ENCODE results near the gene TMEM151A. TPM values are rescaled to one million over a fixed set of nuclear protein-coding genes. Genes with fewer than 3 reads are reported as not detected.

Gene TMEM151A
- 0.31 TPM in 1 of 2 replicates, not detected in the other for total RNA-seq

GRCh38 chr11:66291706-66292542 is at the start of gene TMEM151A:
TSS of gene TMEM151A (plus strand) at chr11:66291894. CDS start at chr11:66292014, 120 bp downstream.

GRCh38 chr11:66268244-66268951 is 23.3 kb upstream of the TMEM151A start, which contains the start of gene RAB1B:
TSS of gene RAB1B (plus strand) at chr11:66268639. CDS start at chr11:66268680, 41 bp downstream.

GRCh38 chr11:66277471-66278362 is 14.0 kb upstream of the TMEM151A start, which contains the start of gene CNIH2:
TSS of gene CNIH2 (plus strand) at chr11:66278175. CDS start at chr11:66278457, 282 bp downstream.

GRCh38 chr11:66288671-66289547 is 2.8 kb upstream of the TMEM151A start, which contains the start of gene YIF1A:
TSS of gene YIF1A (minus strand) at chr11:66289143. CDS start at chr11:66288985, 158 bp downstream.

GRCh38 chr11:66316849-66317251 is 25.2 kb downstream of the TMEM151A start, which contains the start of gene CD248:
TSS of gene CD248 (minus strand) at chr11:66317044. CDS start at chr11:66317027, 17 bp downstream.

GRCh38 chr11:66336234-66337102 is 44.8 kb downstream of the TMEM151A start, which contains the start of gene RIN1:
TSS of gene RIN1 (minus strand) at chr11:66336434. CDS start at chr11:66336402, 32 bp downstream.

GRCh38 chr11:66344550-66345315 is 53.0 kb downstream of the TMEM151A start, which contains the start of gene BRMS1:
TSS of gene BRMS1 (minus strand) at chr11:66345104. CDS start at chr11:66342234, 2,870 bp downstream.

Other genes with a start within 250 kb of the TMEM151A start
- gene GAL3ST3, start 242.7 kb upstream of the TMEM151A start, total RNA-seq = not detected in 2 replicates
- 132 and 152 TPM in 2 replicates for gene SF3B2, start 239.5 kb upstream of the TMEM151A start, total RNA-seq
- gene PACS1, start 221.6 kb upstream of the TMEM151A start, total RNA-seq = 15.4 and 21.0 TPM in 2 replicates
- gene KLC2, start 34.2 kb upstream of the TMEM151A start, total RNA-seq = 29.6 and 41.1 TPM in 2 replicates
- gene RAB1B, start 23.3 kb upstream of the TMEM151A start, total RNA-seq = 161 and 170 TPM in 2 replicates
- gene CNIH2, start 13.7 kb upstream of the TMEM151A start, total RNA-seq = 0.11 TPM in 1 of 2 replicates, not detected in the other
- 148 and 150 TPM in 2 replicates for gene YIF1A, start 2.8 kb upstream of the TMEM151A start, total RNA-seq
- gene CD248, start 25.1 kb downstream of the TMEM151A start, total RNA-seq = 0.47 and 1.3 TPM in 2 replicates
- 71.5 and 99.2 TPM in 2 replicates for gene RIN1, start 44.5 kb downstream of the TMEM151A start, total RNA-seq
- 64.3 and 101 TPM in 2 replicates for gene BRMS1, start 53.2 kb downstream of the TMEM151A start, total RNA-seq
- 15.6 and 18.1 TPM in 2 replicates for gene B4GAT1, start 55.7 kb downstream of the TMEM151A start, total RNA-seq
- 3.1 and 6.2 TPM in 2 replicates for gene SLC29A2, start 79.9 kb downstream of the TMEM151A start, total RNA-seq
- not detected in 2 replicates for gene NPAS4, start 129.1 kb downstream of the TMEM151A start, total RNA-seq
- gene MRPL11, start 147.0 kb downstream of the TMEM151A start, total RNA-seq = 73.6 and 93.1 TPM in 2 replicates
- gene PELI3, start 175.0 kb downstream of the TMEM151A start, total RNA-seq = 4.6 and 5.3 TPM in 2 replicates
- gene DPP3, start 188.5 kb downstream of the TMEM151A start, total RNA-seq = 68.5 and 69.8 TPM in 2 replicates
- 11.6 and 18.0 TPM in 2 replicates for gene BBS1, start 218.7 kb downstream of the TMEM151A start, total RNA-seq

All from hair follicular keratinocyte (primary cell).